B cell (primary cell): ENCODE measurements around the gene CD96. TPM values are rescaled to one million over a fixed set of nuclear protein-coding genes. Genes with fewer than 3 reads are reported as not detected.

ENCODE experiments used
- ATAC-seq: fragments of 200-7000 bp; cut with Tn5 transposase; one replicate; pipeline ENCODE4 v1.10.0; 2021; ENCODE audit warnings: low read depth, mild to moderate bottlenecking, moderate number of reproducible peaks, moderate library complexity
- CTCF ChIA-PET: fragments of 350-600 bp; sonication (Branson Sonifier 250); formaldehyde crosslinking; loops from one replicate; lab custom pipeline; 2021; ENCODE audit warnings: antibody characterized with exemption, inconsistent platforms; lab: Charles Lee
- POLR2A ChIA-PET: fragments of 350-600 bp; sonication (Branson Sonifier 250); formaldehyde crosslinking; loops from one replicate; lab custom pipeline; 2021; ENCODE audit warnings: antibody characterized with exemption; lab: Charles Lee
- DNase-seq: peaks from one replicate; pipeline ENCODE4 v3.0.0; 2013
- H2AFZ ChIP-seq: 2 replicates; pipeline ENCODE4 v1.6.1; 2012; ENCODE audit warnings: mild to moderate bottlenecking, low read depth, low read length; ENCODE audit not compliant: insufficient read depth, poor library complexity, severe bottlenecking
- H3K27ac ChIP-seq, 2 donors: 1 replicate in 1 of 2; 2 replicates in 1 of 2; pipeline ENCODE4 v1.5.1; 2012 to 2013; ENCODE audit warnings: low read length in 2 of 2, mild to moderate bottlenecking in 2 of 2, moderate library complexity in 1 of 2
- H3K27me3 ChIP-seq, 4 experiments: fragments of 200-600 bp in 1 of 4; sonication (generic) in 1 of 4; replicated peaks in 1 of 4; 1 replicate in 2 of 4; 2 replicates in 2 of 4; pipeline versions ENCODE4 v1.6.1 to v1.7.0; 2013 to 2016; ENCODE audit warnings: low read length in 3 of 4, mild to moderate bottlenecking in 2 of 4, mixed read lengths in 1 of 4, moderate library complexity in 1 of 4; ENCODE audit not compliant: insufficient read depth in 4 of 4, control insufficient read depth in 3 of 4; ENCODE audit errors: control extremely low read depth in 1 of 4
- H3K36me3 ChIP-seq, 2 experiments: replicated peaks in 1 of 2; 1 replicate in 1 of 2; 2 replicates in 1 of 2; pipeline versions ENCODE4 v1.6.1 to v1.7.1; 2013; ENCODE audit warnings: low read length in 1 of 2; ENCODE audit not compliant: insufficient read depth in 2 of 2, control insufficient read depth in 1 of 2; ENCODE audit errors: control extremely low read depth in 1 of 2, extremely low read depth in 1 of 2
- H3K4me1 ChIP-seq, 2 donors: fragments of 200-600 bp in 1 of 2; sonication (generic) in 1 of 2; 1 replicate in 1 of 2; 2 replicates in 1 of 2; pipeline versions ENCODE4 v1.5.1 to v1.6.1; 2013 to 2017; ENCODE audit warnings: low read length in 2 of 2; ENCODE audit not compliant: control insufficient read depth in 2 of 2, insufficient read depth in 2 of 2
- H3K4me2 ChIP-seq: replicated peaks from 2 replicates; pipeline ENCODE3; 2012; ENCODE audit warnings: mild to moderate bottlenecking, low read depth, low read length; ENCODE audit not compliant: poor library complexity, severe bottlenecking
- H3K4me3 ChIP-seq, 5 experiments: fragments of 200-600 bp in 1 of 5; sonication (generic) in 1 of 5; 1 replicate in 3 of 5; 2 replicates in 2 of 5; pipeline versions ENCODE4 v1.5.1 to v1.7.0; 2011 to 2016; ENCODE audit warnings: low read length in 4 of 5, mild to moderate bottlenecking in 4 of 5, low read depth in 2 of 5, control low read depth in 1 of 5, moderate library complexity in 1 of 5; ENCODE audit not compliant: insufficient read depth in 1 of 5; ENCODE audit errors: control extremely low read depth in 1 of 5, extremely low read depth in 1 of 5
- H3K79me2 ChIP-seq: fragments of 200-600 bp; sonication (generic); one replicate; pipeline ENCODE4 v1.6.0; 2016; ENCODE audit warnings: low read length; ENCODE audit not compliant: control insufficient read depth, insufficient read depth
- H3K9ac ChIP-seq: fragments of 200-600 bp; sonication (generic); 2 replicates; pipeline ENCODE4 v1.6.1; 2017; ENCODE audit warnings: mild to moderate bottlenecking, low read length, moderate library complexity
- H3K9me3 ChIP-seq, 3 donors: one replicate each; pipeline versions ENCODE4 v1.6.1 to v1.7.1; 2013; ENCODE audit warnings: low read length in 2 of 3; ENCODE audit not compliant: control insufficient read depth in 2 of 3, insufficient read depth in 1 of 3; ENCODE audit errors: control extremely low read depth in 1 of 3
- H4K20me1 ChIP-seq: 2 replicates; pipeline ENCODE4 v1.6.0; 2012; ENCODE audit warnings: mild to moderate bottlenecking, low read length; ENCODE audit not compliant: insufficient read depth, control insufficient read depth, poor library complexity, severe bottlenecking
- H3K27ac Mint-ChIP-seq: one replicate; pipeline ENCODE4 v1.8.0; 2021; ENCODE audit warnings: mixed read lengths
- H3K27me3 Mint-ChIP-seq: one replicate; pipeline ENCODE4 v1.8.0; 2021; ENCODE audit warnings: mixed read lengths
- H3K4me1 Mint-ChIP-seq: one replicate; pipeline ENCODE4 v1.8.0; 2021; ENCODE audit warnings: mixed read lengths
- H3K4me3 Mint-ChIP-seq: one replicate; pipeline ENCODE4 v1.8.0; 2021; ENCODE audit warnings: mixed read lengths
- H3K9me3 Mint-ChIP-seq: one replicate; pipeline ENCODE4 v1.8.0; 2022; ENCODE audit warnings: mixed read lengths; ENCODE audit not compliant: insufficient read depth
- CTCF ChIP-seq: fragments of 200-600 bp; IDR thresholded peaks from one replicate; pipeline ENCODE4 v1.8.0; 2022; ENCODE audit warnings: antibody characterized with exemption, mild to moderate bottlenecking
- EZH2 ChIP-seq: IDR thresholded peaks from 2 replicates; pipeline ENCODE4 v1.6.1; 2012; ENCODE audit warnings: borderline replicate concordance, low read depth, mild to moderate bottlenecking, moderate library complexity, low read length; ENCODE audit not compliant: insufficient read depth, poor library complexity, severe bottlenecking
- WGBS: methylation state at CpG from one replicate; pipeline ENCODE4 v1.1.5; 2013; ENCODE audit warnings: missing lambda C conversion rate; ENCODE audit not compliant: insufficient coverage; 5-methylcytosine and 5-hydroxymethylcytosine counted together
- intact Hi-C: fragments of 100-400 bp; cut with micrococcal nuclease; formaldehyde crosslinking; loops from one replicate; pipeline ENCODE4 v1.10.0; 2022
- polyA plus RNA-seq: library from polyadenylated mRNA; depleted of rRNA; stranded (reverse); fragments of >200 nt; gene quantifications from 2 replicates; pipeline ENCODE4 v1.2.3, GENCODE V29; 2012
- total RNA-seq, 2 donors: library from RNA; stranded (reverse); fragments of 120-200 nt in 1 of 2; gene quantifications; 1 replicate in 1 of 2; 2 replicates in 1 of 2; pipeline versions ENCODE4 v1.2.3 to v1.2.4, GENCODE V29; 2013 to 2022

Gene CD96
- total and polyA plus RNA-seq, 2 donors (not counting 1 experiment from before 2014, with no cell fraction given) = 21.4 to 56.2 TPM

- intact Hi-C loops = no loop called here
- no peak overlapping the region for H2AFZ ChIP-seq
- no peaks in the 10 kb centered on the region for H3K9me3 ChIP-seq
- Mint-ChIP-seq H3K27ac (no peak overlapping the region), H3K9me3 (no peaks in the 10 kb centered on the region), H3K27me3 (no peaks in the 10 kb centered on the region), H3K4me1 (peaks cover 2% of the 10 kb centered on the region), H3K4me3 (no peak overlapping the region)
- H3K4me1 ChIP-seq = no peaks in the 10 kb centered on the region
- H4K20me1 ChIP-seq = no peaks in the 10 kb centered on the region
- no peak for DNase-seq
- TF ChIP-seq EZH2 = no peak
- TF ChIP-seq CTCF = no peak
- ChIA-PET CTCF (interaction anchor here (1.0 to 1.5 kb wide), 2 partner anchors 9 to 124 kb away, joined by 4 read pairs; no protein-coding TSS in a partner anchor), POLR2A (no interaction called here)
- no peaks in the 10 kb centered on the region for H3K79me2 ChIP-seq
- H3K4me3 ChIP-seq = no peak overlapping the region
- no peak overlapping the region for H3K9ac ChIP-seq
- no peak overlapping the region for H3K4me2 ChIP-seq
- H3K27ac ChIP-seq = no peak overlapping the region
- no peaks in the 10 kb centered on the region for H3K27me3 ChIP-seq
- no peak for ATAC-seq
- peaks cover 0 to 12% of the 10 kb centered on the region in 2 experiments for H3K36me3 ChIP-seq
These were observed 26.9 kb downstream of the CD96 start for GRCh38 chr3:111568911-111569310.

GRCh38 chr3:111570404-111571030 lies 28.5 kb downstream of the CD96 start:
- Histone ChIP-seq H3K9ac (no peak overlapping the region), H3K79me2 (no peaks in the 10 kb centered on the region), H4K20me1 (no peaks in the 10 kb centered on the region), H3K27me3 (no peaks in the 10 kb centered on the region), H3K4me2 (no peak overlapping the region), H3K9me3 (no peaks in the 10 kb centered on the region), H3K4me3 (no peak overlapping the region), H3K36me3 (peaks cover 0 to 12% of the 10 kb centered on the region in 2 experiments), H3K27ac (no peak overlapping the region), H2AFZ (no peak overlapping the region), H3K4me1 (no peaks in the 10 kb centered on the region)
- Mint-ChIP-seq H3K4me3 (no peak overlapping the region), H3K27me3 (no peaks in the 10 kb centered on the region), H3K27ac (no peak overlapping the region), H3K4me1 (peaks cover 2% of the 10 kb centered on the region), H3K9me3 (no peaks in the 10 kb centered on the region)
- 95% methylated on average over 8 of the region's 12 CpGs for WGBS
- CTCF ChIA-PET = interaction anchor here (1.5 kb wide), 1 partner anchor 122 kb away, joined by 4 read pairs; no protein-coding TSS in a partner anchor
- ATAC-seq (no peak), DNase-seq (no peak)
- POLR2A ChIA-PET = no interaction called here
- TF ChIP-seq EZH2 (no peak), CTCF (no peak)
- intact Hi-C loops = no loop called here
